Karpas-422 (cell line): ENCODE measurements around the gene SRSF3. TPM values are rescaled to one million over a fixed set of nuclear protein-coding genes. Genes with fewer than 3 reads are reported as not detected.
"Not testable (repeated sequence)": the region's sequence is repeated elsewhere in the genome, so short reads cannot be mapped to it uniquely, and the experiment has no call there.

Source experiments
- DNase-seq: peaks from one replicate; pipeline ENCODE4 v3.0.0-alpha.2; 2015
- H2AFZ ChIP-seq: fragments of 200-600 bp; sonication (generic); 2 replicates; pipeline ENCODE4 v1.6.1; 2014; ENCODE audit warnings: antibody characterized with exemption, low read length, mixed read lengths
- H3K27ac ChIP-seq: fragments of 200-600 bp; sonication (generic); 2 replicates; pipeline ENCODE4 v1.5.1; 2014; ENCODE audit warnings: mild to moderate bottlenecking, low read length, moderate library complexity
- H3K27me3 ChIP-seq: fragments of 200-600 bp; sonication (generic); 2 replicates; pipeline ENCODE4 v1.6.1; 2014; ENCODE audit warnings: low read length, mixed read lengths
- H3K36me3 ChIP-seq: fragments of 200-600 bp; sonication (generic); 2 replicates; pipeline ENCODE4 v1.6.1; 2014; ENCODE audit warnings: low read length, mixed read lengths; ENCODE audit not compliant: insufficient read depth
- H3K4me1 ChIP-seq: fragments of 200-600 bp; sonication (generic); 2 replicates; pipeline ENCODE4 v1.6.1; 2014; ENCODE audit warnings: mild to moderate bottlenecking, low read length, mixed read lengths
- H3K4me2 ChIP-seq: fragments of 200-600 bp; sonication (generic); 2 replicates; pipeline ENCODE4 v1.6.1; 2014; ENCODE audit warnings: low read length, low read depth, mild to moderate bottlenecking; ENCODE audit not compliant: poor library complexity, severe bottlenecking
- H3K4me3 ChIP-seq: fragments of 200-600 bp; sonication (generic); 2 replicates; pipeline ENCODE4 v1.5.1; 2014; ENCODE audit warnings: mild to moderate bottlenecking, antibody characterized with exemption, low read length, mixed read lengths
- H3K79me2 ChIP-seq: fragments of 200-600 bp; sonication (generic); 2 replicates; pipeline ENCODE4 v1.6.1; 2014; ENCODE audit warnings: mild to moderate bottlenecking, low read length, mixed read lengths
- H3K9ac ChIP-seq: fragments of 200-600 bp; sonication (generic); 2 replicates; pipeline ENCODE4 v1.6.0; 2014; ENCODE audit warnings: low read length
- H3K9me2 ChIP-seq: fragments of 200-600 bp; sonication (generic), shearing (Covaris generic); replicated peaks from 2 replicates; pipeline ENCODE4 v1.6.0; 2014; ENCODE audit warnings: mild to moderate bottlenecking, low read length, moderate library complexity; ENCODE audit not compliant: insufficient read depth
- H3K9me3 ChIP-seq: fragments of 300-700, 200-600 bp; sonication (generic); 2 replicates; pipeline ENCODE4 v1.6.1; 2014; ENCODE audit warnings: low read length, mixed read lengths
- H4K20me1 ChIP-seq: fragments of 200-600 bp; sonication (generic); 2 replicates; pipeline ENCODE4 v1.6.1; 2014; ENCODE audit warnings: mild to moderate bottlenecking, antibody characterized with exemption, low read length, low read depth; ENCODE audit not compliant: insufficient read depth
- total RNA-seq: library from RNA; depleted of rRNA; stranded (reverse); fragments of >200 nt; shearing (Covaris generic); gene quantifications from 2 replicates; pipeline ENCODE4 v1.2.3, GENCODE V29; 2014; ENCODE audit warnings: low replicate concordance

Gene SRSF3
- total RNA-seq, 1 experiment from 2014 or later: 216 TPM

- Histone ChIP-seq H3K4me2 (peak overlapping the region; percentile 8), H4K20me1 (peaks cover 61% of the 10 kb centered on the region), H3K9ac (no peak overlapping the region), H3K9me3 (no peaks in the 10 kb centered on the region), H3K4me1 (peaks cover 44% of the 10 kb centered on the region), H3K36me3 (peaks cover 78% of the 10 kb centered on the region), H3K27me3 (no peaks in the 10 kb centered on the region), H3K27ac (no peak overlapping the region), H3K79me2 (peaks cover 69% of the 10 kb centered on the region), H2AFZ (no peak overlapping the region), H3K4me3 (no peak overlapping the region), H3K9me2 (no peaks in the 10 kb centered on the region)
- no peak for DNase-seq
Observed at GRCh38 chr6:36597775-36598174, 3.6 kb downstream of the SRSF3 start.

- no peak overlapping the region for H3K9ac ChIP-seq
- no peaks in the 10 kb centered on the region for H3K9me3 ChIP-seq
- H3K36me3 ChIP-seq: peaks cover 84% of the 10 kb centered on the region
Observed at GRCh38 chr6:36598326-36598725, 4.2 kb downstream of the SRSF3 start.

GRCh38 chr6:36598739-36599318, 4.7 kb downstream of the SRSF3 start:
- no peak overlapping the region for H3K4me3 ChIP-seq
- H3K36me3 ChIP-seq: peaks cover 89% of the 10 kb centered on the region
- H3K9me2 ChIP-seq: no peaks in the 10 kb centered on the region

More at GRCh38 chr6:36598326-36598725, 4.2 kb downstream of the SRSF3 start:
- peaks cover 62% of the 10 kb centered on the region for H4K20me1 ChIP-seq
- H3K4me1 ChIP-seq: peaks cover 40% of the 10 kb centered on the region
- no peak overlapping the region for H3K27ac ChIP-seq
- H3K27me3 ChIP-seq: no peaks in the 10 kb centered on the region
- H3K4me2 ChIP-seq: peak overlapping the region; percentile 8
- no peak overlapping the region for H3K4me3 ChIP-seq
- no peak for DNase-seq
- H3K9me2 ChIP-seq: no peaks in the 10 kb centered on the region
- H3K79me2 ChIP-seq: peaks cover 70% of the 10 kb centered on the region
- no peak overlapping the region for H2AFZ ChIP-seq

GRCh38 chr6:36599791-36600209, 5.6 kb downstream of the SRSF3 start:
- DNase-seq: no peak
- Histone ChIP-seq H3K36me3 (peaks cover 97% of the 10 kb centered on the region), H3K27me3 (no peaks in the 10 kb centered on the region), H3K79me2 (peaks cover 67% of the 10 kb centered on the region), H3K9me3 (no peaks in the 10 kb centered on the region), H3K4me1 (peaks cover 34% of the 10 kb centered on the region), H2AFZ (no peak overlapping the region), H3K9ac (no peak overlapping the region), H4K20me1 (peaks cover 71% of the 10 kb centered on the region), H3K27ac (no peak overlapping the region), H3K4me2 (no peak overlapping the region), H3K9me2 (no peaks in the 10 kb centered on the region), H3K4me3 (no peak overlapping the region)

More at GRCh38 chr6:36598739-36599318, 4.7 kb downstream of the SRSF3 start:
- peaks cover 35% of the 10 kb centered on the region for H3K4me1 ChIP-seq
- H3K27ac ChIP-seq: no peak overlapping the region
- H3K4me2 ChIP-seq: no peak overlapping the region
- no peak for DNase-seq
- H4K20me1 ChIP-seq: peaks cover 65% of the 10 kb centered on the region
- H3K9me3 ChIP-seq: no peaks in the 10 kb centered on the region
- H2AFZ ChIP-seq: no peak overlapping the region
- peaks cover 74% of the 10 kb centered on the region for H3K79me2 ChIP-seq
- no peak overlapping the region for H3K9ac ChIP-seq
- H3K27me3 ChIP-seq: no peaks in the 10 kb centered on the region

- Histone ChIP-seq H3K36me3 (peaks cover 97% of the 10 kb centered on the region), H3K9ac (no peak overlapping the region), H3K27me3 (no peaks in the 10 kb centered on the region), H3K4me3 (no peak overlapping the region), H3K27ac (no peak overlapping the region), H2AFZ (no peak overlapping the region), H3K4me2 (no peak overlapping the region), H3K79me2 (peaks cover 59% of the 10 kb centered on the region), H3K9me2 (no peaks in the 10 kb centered on the region), H3K4me1 (peaks cover 29% of the 10 kb centered on the region), H3K9me3 (no peaks in the 10 kb centered on the region), H4K20me1 (peaks cover 66% of the 10 kb centered on the region)
- peak; percentile 43 for DNase-seq
Observed at GRCh38 chr6:36600564-36601146, 6.5 kb downstream of the SRSF3 start.

GRCh38 chr6:36601818-36602217, 7.7 kb downstream of the SRSF3 start:
- not testable (repeated sequence) for H3K9ac ChIP-seq, H3K27me3 ChIP-seq, H3K4me2 ChIP-seq, H3K4me3 ChIP-seq, H2AFZ ChIP-seq, H3K9me2 ChIP-seq, DNase-seq, H3K9me3 ChIP-seq, H3K27ac ChIP-seq
- Histone ChIP-seq H3K79me2 (peaks cover 47% of the 10 kb centered on the region), H4K20me1 (peaks cover 55% of the 10 kb centered on the region), H3K4me1 (peaks cover 17% of the 10 kb centered on the region), H3K36me3 (peaks cover 91% of the 10 kb centered on the region)

- Histone ChIP-seq H3K27ac (no peak overlapping the region), H3K9ac (no peak overlapping the region), H3K27me3 (no peaks in the 10 kb centered on the region), H3K4me3 (no peak overlapping the region), H3K36me3 (peaks cover 83% of the 10 kb centered on the region), H3K4me1 (peaks cover 4% of the 10 kb centered on the region; the same call in 1 of the 2 replicates), H3K79me2 (peaks cover 32% of the 10 kb centered on the region), H3K9me3 (no peaks in the 10 kb centered on the region), H3K9me2 (no peaks in the 10 kb centered on the region), H4K20me1 (peaks cover 49% of the 10 kb centered on the region), H3K4me2 (no peak overlapping the region), H2AFZ (no peak overlapping the region)
- DNase-seq: peak; percentile 39
Observed at GRCh38 chr6:36603222-36604089, 9.3 kb downstream of the SRSF3 start.
